ENCODE results near the gene RBM24. TPM values are rescaled to one million over a fixed set of nuclear protein-coding genes. Genes with fewer than 3 reads are reported as not detected.

Gene RBM24
- total RNA-seq, 1 experiment from 2014 or later, result 3.3 TPM

GRCh38 chr6:17331238-17331637 lies 50.1 kb downstream of the RBM24 start:
- H3K9ac ChIP-seq (ENCODE audit: low read length), result no peak overlapping the region
- TF ChIP-seq SIN3A (IDR thresholded peaks at IDR 0.05; ENCODE audit: low read depth) (no peak), CEBPB (IDR thresholded peaks at IDR 0.05; ENCODE audit: low read depth) (no peak), JUND (IDR thresholded peaks at IDR 0.05) (no peak), FOSL1 (IDR thresholded peaks at IDR 0.05; ENCODE audit: low read depth) (no peak), CTCF (IDR thresholded peaks at IDR 0.05 in 2 of 3, conservative IDR thresholded peaks at IDR 0.05 in 1 of 3; ENCODE audit: borderline replicate concordance in 1 of 3, insufficient read depth in 1 of 3, low read depth in 2 of 3, low read length in 2 of 3) (no peak), ZNF274 (IDR thresholded peaks at IDR 0.05; ENCODE audit: low read depth, low read length) (no peak), ATF3 (IDR thresholded peaks at IDR 0.05) (no peak), SP1 (IDR thresholded peaks at IDR 0.05; ENCODE audit: low read depth) (no peak), EZH2 (IDR thresholded peaks at IDR 0.05) (no peak), POLR2A (IDR thresholded peaks at IDR 0.05; ENCODE audit: borderline replicate concordance, extremely low read depth, insufficient read depth, insufficient read length) (no peak), MAX (IDR thresholded peaks at IDR 0.05) (no peak), ELF1 (IDR thresholded peaks at IDR 0.05; ENCODE audit: borderline replicate concordance, low read depth) (no peak), YY1 (IDR thresholded peaks at IDR 0.05; ENCODE audit: extremely low read depth, insufficient replicate concordance, low read depth, low read length) (no peak), EZH2phosphoT487 (IDR thresholded peaks at IDR 0.05; ENCODE audit: borderline replicate concordance) (no peak), EGR1 (IDR thresholded peaks at IDR 0.05; ENCODE audit: low read depth) (no peak)
- TF ChIP-seq, protein P1, sequence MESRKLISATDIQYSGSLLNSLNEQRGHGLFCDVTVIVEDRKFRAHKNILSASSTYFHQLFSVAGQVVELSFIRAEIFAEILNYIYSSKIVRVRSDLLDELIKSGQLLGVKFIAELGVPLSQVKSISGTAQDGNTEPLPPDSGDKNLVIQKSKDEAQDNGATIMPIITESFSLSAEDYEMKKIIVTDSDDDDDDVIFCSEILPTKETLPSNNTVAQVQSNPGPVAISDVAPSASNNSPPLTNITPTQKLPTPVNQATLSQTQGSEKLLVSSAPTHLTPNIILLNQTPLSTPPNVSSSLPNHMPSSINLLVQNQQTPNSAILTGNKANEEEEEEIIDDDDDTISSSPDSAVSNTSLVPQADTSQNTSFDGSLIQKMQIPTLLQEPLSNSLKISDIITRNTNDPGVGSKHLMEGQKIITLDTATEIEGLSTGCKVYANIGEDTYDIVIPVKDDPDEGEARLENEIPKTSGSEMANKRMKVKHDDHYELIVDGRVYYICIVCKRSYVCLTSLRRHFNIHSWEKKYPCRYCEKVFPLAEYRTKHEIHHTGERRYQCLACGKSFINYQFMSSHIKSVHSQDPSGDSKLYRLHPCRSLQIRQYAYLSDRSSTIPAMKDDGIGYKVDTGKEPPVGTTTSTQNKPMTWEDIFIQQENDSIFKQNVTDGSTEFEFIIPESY (IDR thresholded peaks at IDR 0.05; ENCODE audit: extremely low read depth, insufficient replicate concordance, low read length), result no peak
- POLR2A ChIA-PET, result no interaction called here
- intact Hi-C loops (cut with micrococcal nuclease), result no loop called here
- no peak for DNase-seq (ENCODE audit: low read depth, low spot score)
- H3K4me2 ChIP-seq (ENCODE audit: low read length), result no peak overlapping the region
- H3K4me3 ChIP-seq (replicated peaks in 1 of 2; ENCODE audit: low read depth in 1 of 2, low read length in 2 of 2), result no peak overlapping the region
- no peaks in the 10 kb centered on the region for H4K20me1 ChIP-seq (ENCODE audit: insufficient read depth)
- CTCF ChIA-PET, result no interaction called here
- H3K9me3 ChIP-seq (ENCODE audit: control insufficient read depth in 1 of 2, insufficient read depth in 1 of 2, low read depth in 1 of 2, low read length in 2 of 2), result peaks cover 5% of the 10 kb centered on the region in 2 experiments; a peak in 2 of 4 replicates
- no peaks in the 10 kb centered on the region for H3K27me3 ChIP-seq (ENCODE audit: insufficient read depth, low read length)
- no peak overlapping the region for H3K27ac ChIP-seq (ENCODE audit: low read depth, low read length)
- no peaks in the 10 kb centered on the region for H3K79me2 ChIP-seq (ENCODE audit: insufficient read depth, low read length)
- peaks cover 7 to 10% of the 10 kb centered on the region in 2 experiments for H3K4me1 ChIP-seq (ENCODE audit: control insufficient read depth in 1 of 2, insufficient read depth in 2 of 2, low read length in 2 of 2)
- H3K36me3 ChIP-seq (ENCODE audit: control insufficient read depth in 1 of 2, insufficient read depth in 2 of 2, low read length in 2 of 2), result no peaks in the 10 kb centered on the region
- no TSS peak for BruUV-seq (replicated peaks)
- no peak for ATAC-seq
- H2AFZ ChIP-seq (ENCODE audit: low read depth, low read length, poor library complexity, severe bottlenecking), result no peak overlapping the region
- no peaks in the 10 kb centered on the region for H3K9me2 ChIP-seq (ENCODE audit: insufficient read depth)
- RAD21 ChIA-PET (ENCODE audit: low non-redundant PET in 1 of 2, low total read pairs in 2 of 2, uncharacterized antibody in 2 of 2, unreplicated experiment in 2 of 2), result no interaction called here

Measured in HCT116 (cell line).